Duodenal mucosa (tissue), 2 donors: ENCODE data around the gene KRT78.

Experiments used
- H3K27ac ChIP-seq: one replicate; pipeline ENCODE4 v1.7.0; 2013; ENCODE audit warnings: low read depth, low read length
- H3K27me3 ChIP-seq, 2 donors: one replicate each; pipeline ENCODE4 v1.7.0; 2013; ENCODE audit warnings: low read length in 2 of 2, control low read depth in 1 of 2; ENCODE audit not compliant: insufficient read depth in 2 of 2, control insufficient read depth in 1 of 2
- H3K36me3 ChIP-seq, 2 donors: one replicate each; pipeline ENCODE4 v1.7.0; 2013; ENCODE audit warnings: low read length in 2 of 2, control low read depth in 1 of 2; ENCODE audit not compliant: insufficient read depth in 2 of 2, control insufficient read depth in 1 of 2
- H3K4me1 ChIP-seq, 2 donors: one replicate each; pipeline ENCODE4 v1.7.0; 2013; ENCODE audit warnings: low read length in 2 of 2, control low read depth in 1 of 2; ENCODE audit not compliant: insufficient read depth in 2 of 2, control insufficient read depth in 1 of 2
- H3K4me3 ChIP-seq, 2 donors: one replicate each; pipeline ENCODE4 v1.7.0; 2013; ENCODE audit warnings: low read length in 2 of 2, low read depth in 1 of 2
- H3K9ac ChIP-seq, 2 donors: one replicate each; pipeline ENCODE4 v1.7.0; 2013; ENCODE audit warnings: low read length in 2 of 2, low read depth in 1 of 2
- H3K9me3 ChIP-seq, 2 donors: one replicate each; pipeline ENCODE4 v1.7.0; 2013; ENCODE audit warnings: low read length in 2 of 2, control low read depth in 1 of 2; ENCODE audit not compliant: control insufficient read depth in 1 of 2

The KRT78 gene

GRCh38 chr12:52811191-52812072 lies 37.4 kb downstream of the KRT78 start:
- Histone ChIP-seq H3K36me3 (no peaks in the 10 kb centered on the region), H3K27me3 (peaks cover 3 to 7% of the 10 kb centered on the region in 2 donors), H3K4me3 (no peak overlapping the region), H3K9me3 (no peaks in the 10 kb centered on the region), H3K27ac (no peak overlapping the region), H3K4me1 (no peaks in the 10 kb centered on the region), H3K9ac (no peak overlapping the region)

- no peak overlapping the region for H3K9ac ChIP-seq
- H3K27me3 ChIP-seq, result peaks cover 3 to 7% of the 10 kb centered on the region in 2 donors
- H3K36me3 ChIP-seq, result no peaks in the 10 kb centered on the region
- no peaks in the 10 kb centered on the region for H3K4me1 ChIP-seq
- H3K27ac ChIP-seq, result no peak overlapping the region
- no peak overlapping the region for H3K4me3 ChIP-seq
- H3K9me3 ChIP-seq, result no peaks in the 10 kb centered on the region
Measured at GRCh38 chr12:52810554-52810953, 38.2 kb downstream of the KRT78 start.

- Histone ChIP-seq H3K9ac (no peak overlapping the region), H3K36me3 (no peaks in the 10 kb centered on the region), H3K27ac (no peak overlapping the region), H3K4me3 (no peak overlapping the region), H3K9me3 (no peaks in the 10 kb centered on the region), H3K27me3 (peaks cover 3 to 7% of the 10 kb centered on the region in 2 donors), H3K4me1 (no peaks in the 10 kb centered on the region)
Measured at GRCh38 chr12:52809166-52809565, 39.6 kb downstream of the KRT78 start.

GRCh38 chr12:52808573-52809160 lies 40.1 kb downstream of the KRT78 start:
- Histone ChIP-seq H3K4me1 (no peaks in the 10 kb centered on the region), H3K9ac (no peak overlapping the region), H3K9me3 (no peaks in the 10 kb centered on the region), H3K27me3 (peaks cover 3 to 7% of the 10 kb centered on the region in 2 donors), H3K27ac (no peak overlapping the region), H3K36me3 (no peaks in the 10 kb centered on the region), H3K4me3 (no peak overlapping the region)

- H3K9ac ChIP-seq, result no peak overlapping the region
- H3K27ac ChIP-seq, result no peak overlapping the region
- no peaks in the 10 kb centered on the region for H3K9me3 ChIP-seq
- H3K4me3 ChIP-seq, result no peak overlapping the region
- peaks cover 3 to 7% of the 10 kb centered on the region in 2 donors for H3K27me3 ChIP-seq
- no peaks in the 10 kb centered on the region for H3K36me3 ChIP-seq
- H3K4me1 ChIP-seq, result no peaks in the 10 kb centered on the region
Measured at GRCh38 chr12:52807544-52808470, 41.0 kb downstream of the KRT78 start.

GRCh38 chr12:52806821-52807543 lies 41.8 kb downstream of the KRT78 start:
- Histone ChIP-seq H3K4me3 (no peak overlapping the region), H3K9me3 (no peaks in the 10 kb centered on the region), H3K27me3 (peaks cover 3 to 7% of the 10 kb centered on the region in 2 donors), H3K4me1 (no peaks in the 10 kb centered on the region), H3K27ac (no peak overlapping the region), H3K9ac (no peak overlapping the region), H3K36me3 (no peaks in the 10 kb centered on the region)

- H3K9ac ChIP-seq, result no peak overlapping the region
- no peak overlapping the region for H3K4me3 ChIP-seq
- peaks cover 3 to 7% of the 10 kb centered on the region in 2 donors for H3K27me3 ChIP-seq
- H3K36me3 ChIP-seq, result no peaks in the 10 kb centered on the region
- no peak overlapping the region for H3K27ac ChIP-seq
- no peaks in the 10 kb centered on the region for H3K4me1 ChIP-seq
- H3K9me3 ChIP-seq, result no peaks in the 10 kb centered on the region
Measured at GRCh38 chr12:52806169-52806811, 42.5 kb downstream of the KRT78 start.

- Histone ChIP-seq H3K27ac (no peak overlapping the region), H3K27me3 (peaks cover 3 to 7% of the 10 kb centered on the region in 2 donors), H3K36me3 (no peaks in the 10 kb centered on the region), H3K9me3 (no peaks in the 10 kb centered on the region), H3K4me3 (no peak overlapping the region), H3K9ac (no peak overlapping the region), H3K4me1 (no peaks in the 10 kb centered on the region)
Measured at GRCh38 chr12:52805739-52806138, 43.1 kb downstream of the KRT78 start.

- Histone ChIP-seq H3K36me3 (no peaks in the 10 kb centered on the region), H3K9me3 (no peaks in the 10 kb centered on the region), H3K27ac (no peak overlapping the region), H3K27me3 (peaks cover 3 to 7% of the 10 kb centered on the region in 2 donors), H3K4me1 (no peaks in the 10 kb centered on the region), H3K9ac (no peak overlapping the region), H3K4me3 (no peak overlapping the region)
Measured at GRCh38 chr12:52805000-52805399, 43.8 kb downstream of the KRT78 start.
